Gastrocnemius medialis (tissue), 4 donors: Measurements from ENCODE around the gene POLR2H.

ENCODE experiments used
- POLR2A ChIP-seq, 2 donors: fragments of 450-650 bp; IDR thresholded peaks; one replicate each; pipeline ENCODE4 v1.6.1; 2017; ENCODE audit warnings: antibody characterized with exemption in 2 of 2, mild to moderate bottlenecking in 2 of 2, moderate library complexity in 2 of 2
- TF ChIP-seq, protein P1 (sequence below), 5 experiments: fragments of 450-650 bp in 3 of 5; fragments of 200-600 bp in 2 of 5; sonication (generic) in 2 of 5; IDR thresholded peaks in 4 of 5; conservative IDR thresholded peaks in 1 of 5; 1 replicate in 4 of 5; 2 replicates in 1 of 5; pipeline ENCODE4 v1.5.1; 2016 to 2019; ENCODE audit warnings: antibody characterized with exemption in 5 of 5, mild to moderate bottlenecking in 3 of 5, moderate library complexity in 3 of 5

DNA sequence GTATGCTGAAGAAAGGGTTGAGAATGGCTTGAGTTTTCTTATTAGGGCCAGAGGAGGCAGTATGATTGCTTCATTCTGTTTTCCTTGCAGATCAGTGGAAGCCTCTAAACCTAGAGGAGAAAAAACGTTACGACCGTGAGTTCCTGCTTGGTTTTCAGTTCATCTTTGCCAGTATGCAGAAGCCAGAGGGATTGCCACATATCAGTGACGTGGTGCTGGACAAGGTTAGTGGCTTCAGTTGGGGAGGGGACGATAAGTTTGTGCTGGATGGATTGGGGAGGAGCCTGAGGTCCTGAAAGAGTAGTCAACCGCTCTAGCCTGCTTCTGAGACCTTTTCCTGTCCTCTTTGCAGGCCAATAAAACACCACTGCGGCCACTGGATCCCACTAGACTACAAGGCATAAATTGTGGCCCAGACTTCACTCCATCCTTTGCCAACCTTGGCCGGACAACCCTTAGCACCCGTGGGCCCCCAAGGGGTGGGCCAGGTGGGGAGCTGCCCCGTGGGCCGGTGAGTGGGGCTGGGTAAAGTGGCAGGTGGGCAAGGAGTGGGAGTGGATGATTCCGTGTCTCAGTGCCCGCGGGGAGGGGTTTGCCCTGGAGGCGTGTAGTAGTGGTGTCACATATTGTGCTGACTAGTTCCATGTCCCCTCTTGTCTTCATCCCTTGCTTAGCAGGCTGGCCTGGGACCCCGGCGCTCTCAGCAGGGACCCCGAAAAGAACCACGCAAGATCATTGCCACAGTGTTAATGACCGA is 38.6 kb upstream of the POLR2H start:
- peak in 1 of 2 donors; percentile 8 for TF ChIP-seq POLR2A (IDR thresholded peaks at IDR 0.05)
- TF ChIP-seq, protein P1, sequence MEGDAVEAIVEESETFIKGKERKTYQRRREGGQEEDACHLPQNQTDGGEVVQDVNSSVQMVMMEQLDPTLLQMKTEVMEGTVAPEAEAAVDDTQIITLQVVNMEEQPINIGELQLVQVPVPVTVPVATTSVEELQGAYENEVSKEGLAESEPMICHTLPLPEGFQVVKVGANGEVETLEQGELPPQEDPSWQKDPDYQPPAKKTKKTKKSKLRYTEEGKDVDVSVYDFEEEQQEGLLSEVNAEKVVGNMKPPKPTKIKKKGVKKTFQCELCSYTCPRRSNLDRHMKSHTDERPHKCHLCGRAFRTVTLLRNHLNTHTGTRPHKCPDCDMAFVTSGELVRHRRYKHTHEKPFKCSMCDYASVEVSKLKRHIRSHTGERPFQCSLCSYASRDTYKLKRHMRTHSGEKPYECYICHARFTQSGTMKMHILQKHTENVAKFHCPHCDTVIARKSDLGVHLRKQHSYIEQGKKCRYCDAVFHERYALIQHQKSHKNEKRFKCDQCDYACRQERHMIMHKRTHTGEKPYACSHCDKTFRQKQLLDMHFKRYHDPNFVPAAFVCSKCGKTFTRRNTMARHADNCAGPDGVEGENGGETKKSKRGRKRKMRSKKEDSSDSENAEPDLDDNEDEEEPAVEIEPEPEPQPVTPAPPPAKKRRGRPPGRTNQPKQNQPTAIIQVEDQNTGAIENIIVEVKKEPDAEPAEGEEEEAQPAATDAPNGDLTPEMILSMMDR (IDR thresholded peaks at IDR 0.05 in 4 of 5, conservative IDR thresholded peaks at IDR 0.05 in 1 of 5) = no peak
